Mesendoderm (in vitro differentiated cells): ENCODE measurements around the gene NPDC1.
A peak's percentile ranks its signal among the peaks of the same experiment; 100 is the strongest.

ENCODE experiments used
- DNase-seq: peaks from one replicate; pipeline ENCODE4 v3.0.0; 2013
- H2AK5ac ChIP-seq: 2 replicates; pipeline ENCODE4 v1.6.1; 2013; ENCODE audit warnings: low read length, inconsistent platforms
- H2BK120ac ChIP-seq: 2 replicates; pipeline ENCODE4 v1.6.1; 2013; ENCODE audit warnings: low read depth, mild to moderate bottlenecking, low read length, moderate library complexity, mixed read lengths
- H2BK15ac ChIP-seq: replicated peaks from 2 replicates; pipeline ENCODE4 v1.6.1; 2013; ENCODE audit warnings: low read depth, mild to moderate bottlenecking, moderate library complexity
- H2BK5ac ChIP-seq: 2 replicates; pipeline ENCODE4 v1.6.1; 2013; ENCODE audit warnings: low read length, inconsistent platforms
- H3K18ac ChIP-seq: 2 replicates; pipeline ENCODE4 v1.6.1; 2013; ENCODE audit warnings: mild to moderate bottlenecking, low read length, mixed read lengths
- H3K23ac ChIP-seq: one replicate; pipeline ENCODE4 v1.6.1; 2013; ENCODE audit warnings: low read length
- H3K27ac ChIP-seq: 2 replicates; pipeline ENCODE4 v1.5.1; 2013; ENCODE audit warnings: low read depth, mild to moderate bottlenecking, inconsistent platforms, low read length, moderate library complexity
- H3K27me3 ChIP-seq: 2 replicates; pipeline ENCODE4 v1.6.1; 2013; ENCODE audit warnings: low read length, control low read depth, mild to moderate bottlenecking, inconsistent platforms; ENCODE audit not compliant: insufficient read depth, poor library complexity
- H3K36me3 ChIP-seq: 2 replicates; pipeline ENCODE4 v1.6.1; 2013; ENCODE audit warnings: low read length, inconsistent platforms; ENCODE audit not compliant: control insufficient read depth, insufficient read depth
- H3K4ac ChIP-seq: one replicate; pipeline ENCODE4 v1.6.1; 2013; ENCODE audit warnings: low read depth, mild to moderate bottlenecking, low read length, moderate library complexity
- H3K4me1 ChIP-seq: 2 replicates; pipeline ENCODE4 v1.6.1; 2013; ENCODE audit warnings: low read depth, low read length, inconsistent platforms; ENCODE audit not compliant: control insufficient read depth
- H3K4me2 ChIP-seq: 2 replicates; pipeline ENCODE4 v1.6.1; 2013; ENCODE audit warnings: low read length
- H3K4me3 ChIP-seq: 2 replicates; pipeline ENCODE4 v1.5.1; 2013; ENCODE audit warnings: mild to moderate bottlenecking, low read length
- H3K56ac ChIP-seq: one replicate; pipeline ENCODE4 v1.6.1; 2013; ENCODE audit warnings: low read length
- H3K79me1 ChIP-seq: 2 replicates; pipeline ENCODE4 v1.6.1; 2013; ENCODE audit warnings: low read length, inconsistent platforms
- H3K79me2 ChIP-seq: 2 replicates; pipeline ENCODE4 v1.6.1; 2013; ENCODE audit warnings: mild to moderate bottlenecking, low read length; ENCODE audit not compliant: control insufficient read depth, insufficient read depth
- H3K9ac ChIP-seq: 2 replicates; pipeline ENCODE4 v1.6.1; 2013; ENCODE audit warnings: low read length, inconsistent platforms
- H4K5ac ChIP-seq: one replicate; pipeline ENCODE4 v1.6.1; 2013; ENCODE audit warnings: low read length
- H4K8ac ChIP-seq: one replicate; pipeline ENCODE4 v1.6.1; 2013; ENCODE audit warnings: low read depth, mild to moderate bottlenecking, control low read depth, low read length, moderate library complexity
- WGBS: extraction: QIAGEN DNeasy Blood & Tissue Kit; methylation state at CpG from one replicate; pipeline ENCODE4 v1.1.7; 2013; ENCODE audit warnings: low lambda C conversion rate, missing lambda C conversion rate; ENCODE audit not compliant: insufficient coverage; ENCODE audit errors: extremely low coverage; 5-methylcytosine and 5-hydroxymethylcytosine counted together

NPDC1 gene

DNA sequence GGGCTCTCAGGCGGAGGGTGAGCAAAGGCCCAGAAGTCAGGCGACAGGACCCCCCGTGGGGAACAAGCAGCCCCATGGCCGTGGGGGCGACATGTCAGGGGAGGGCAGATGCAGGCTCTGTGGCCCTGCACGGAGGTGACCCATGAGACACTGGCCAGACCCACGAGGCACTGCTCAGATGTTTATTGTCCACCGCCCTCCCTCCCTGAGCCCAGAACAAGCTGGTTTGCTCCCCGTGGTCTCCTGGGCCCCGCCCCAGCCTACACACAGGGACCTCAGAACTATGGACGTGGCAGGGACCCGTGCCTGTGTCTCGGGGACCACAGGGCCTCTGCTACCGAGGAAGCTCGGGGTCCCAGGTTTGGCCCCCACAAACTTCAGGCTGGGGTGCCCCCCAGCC lies 16.0 kb downstream of the NPDC1 start:
- no peak overlapping the region for H3K18ac ChIP-seq
- H3K27me3 ChIP-seq, result no peaks in the 10 kb centered on the region
- H3K36me3 ChIP-seq, result no peaks in the 10 kb centered on the region
- no peak overlapping the region for H4K5ac ChIP-seq
- H3K23ac ChIP-seq, result no peak overlapping the region
- H3K79me2 ChIP-seq, result no peaks in the 10 kb centered on the region
- DNase-seq, result no peak
- H3K79me1 ChIP-seq, result no peaks in the 10 kb centered on the region
- H3K4me1 ChIP-seq, result no peaks in the 10 kb centered on the region
- H3K9ac ChIP-seq, result no peak overlapping the region
- H3K56ac ChIP-seq, result no peak overlapping the region
- no peak overlapping the region for H2BK120ac ChIP-seq
- H4K8ac ChIP-seq, result no peak overlapping the region
- H2AK5ac ChIP-seq, result no peak overlapping the region
- H2BK5ac ChIP-seq, result no peak overlapping the region
- WGBS, result no CpG with 5 or more reads among the region's 15 CpGs
- no peak overlapping the region for H2BK15ac ChIP-seq
- no peak overlapping the region for H3K4me3 ChIP-seq
- no peak overlapping the region for H3K27ac ChIP-seq
- no peak overlapping the region for H3K4ac ChIP-seq
- no peak overlapping the region for H3K4me2 ChIP-seq

DNA sequence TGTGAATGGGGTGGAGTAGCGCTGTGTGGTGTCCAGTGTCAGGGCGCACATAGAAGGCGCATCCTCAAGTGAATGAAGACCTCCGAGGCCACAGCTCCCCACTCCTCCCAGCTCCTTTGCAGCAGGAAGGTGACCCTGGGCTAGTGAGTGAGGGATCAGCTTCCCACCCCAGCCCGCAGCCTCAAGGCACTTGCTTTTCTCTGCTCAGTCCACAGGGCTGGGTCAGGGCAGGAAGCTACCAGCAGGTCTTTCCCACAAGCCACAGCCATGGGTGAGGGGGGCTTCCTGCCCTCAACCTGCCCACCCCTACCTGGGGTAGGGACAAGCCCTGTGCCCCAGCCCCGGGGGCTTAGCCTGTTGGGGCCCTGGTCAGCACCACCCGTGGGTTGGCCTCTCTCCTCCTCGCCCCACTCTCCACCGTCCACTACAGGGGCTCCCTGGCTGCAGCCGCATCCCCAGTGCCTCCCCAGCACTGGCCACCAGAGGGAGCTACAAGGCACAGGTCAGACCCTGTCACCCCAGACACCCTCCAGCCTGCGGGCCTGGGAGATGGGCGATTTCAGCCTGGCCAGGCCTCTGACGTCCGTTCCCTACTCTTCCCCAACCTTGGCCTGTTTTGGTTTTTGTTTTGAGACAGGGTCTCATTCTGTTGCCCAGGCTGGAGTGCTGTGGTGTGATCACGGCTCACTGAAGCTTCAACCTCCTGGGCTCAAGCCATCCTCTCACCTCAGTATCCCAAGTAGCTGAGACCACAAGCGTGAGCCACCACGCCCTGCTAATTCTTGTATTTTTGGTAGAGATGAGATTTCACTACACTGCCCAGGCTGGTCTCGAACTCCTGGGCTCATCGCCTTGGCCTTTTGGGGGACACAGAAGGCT lies 16.7 kb downstream of the NPDC1 start:
- Histone ChIP-seq H3K18ac (no peak overlapping the region), H3K9ac (no peak overlapping the region), H3K4me2 (no peak overlapping the region), H3K23ac (no peak overlapping the region), H3K4me3 (no peak overlapping the region), H2BK120ac (no peak overlapping the region), H3K79me1 (no peaks in the 10 kb centered on the region), H3K4me1 (no peaks in the 10 kb centered on the region), H2BK5ac (no peak overlapping the region), H3K27ac (no peak overlapping the region), H3K79me2 (no peaks in the 10 kb centered on the region), H4K8ac (no peak overlapping the region), H3K36me3 (no peaks in the 10 kb centered on the region), H3K4ac (no peak overlapping the region), H3K56ac (no peak overlapping the region), H4K5ac (no peak overlapping the region), H2BK15ac (no peak overlapping the region), H3K27me3 (no peaks in the 10 kb centered on the region), H2AK5ac (no peak overlapping the region)
- peak; percentile 67 for DNase-seq
- no CpG with 5 or more reads among the region's 19 CpGs for WGBS

DNA sequence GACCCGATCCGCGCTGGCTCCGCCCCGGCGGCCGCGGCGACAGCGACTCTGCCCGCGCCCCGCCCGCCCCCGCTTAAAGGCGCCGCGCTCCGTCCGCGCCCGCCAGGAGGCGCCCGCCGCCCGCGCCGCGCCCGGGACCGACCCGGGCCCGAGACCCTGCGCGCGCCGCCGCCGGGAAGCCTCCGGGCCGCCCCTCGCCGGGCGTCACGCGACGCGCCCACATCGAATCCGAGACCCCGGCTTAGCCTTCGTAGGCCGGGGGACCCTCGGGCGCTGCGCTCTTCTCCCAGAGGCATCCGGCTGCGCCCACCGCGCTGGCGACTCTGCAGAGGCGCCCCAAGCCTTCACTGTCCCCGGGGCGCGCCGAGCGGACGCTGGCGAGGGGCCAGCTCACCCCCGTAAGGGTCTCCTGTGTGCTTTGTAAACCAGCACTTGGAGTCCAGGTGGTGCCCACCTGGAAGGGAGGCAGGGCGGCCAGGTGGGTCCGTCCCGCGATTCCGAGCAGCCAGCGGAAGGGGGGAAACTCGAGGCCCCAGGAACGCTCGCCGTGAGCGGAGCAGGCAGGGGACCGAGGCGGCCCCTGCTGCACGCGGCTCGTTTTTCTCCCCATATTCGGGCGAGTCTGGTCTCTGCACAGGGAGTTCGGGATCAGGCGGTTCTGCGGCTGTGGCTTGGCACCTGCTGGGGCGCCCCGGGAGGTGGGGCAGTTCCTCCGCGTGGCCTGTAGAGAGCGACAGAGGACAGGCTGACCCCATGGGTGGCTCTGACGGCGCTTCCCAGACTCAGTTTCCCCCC lies 17.5 kb downstream of the NPDC1 start:
- Histone ChIP-seq H3K4me3 (no peak overlapping the region), H4K5ac (no peak overlapping the region), H3K36me3 (no peaks in the 10 kb centered on the region), H3K9ac (peak overlapping the region; percentile 24), H3K23ac (no peak overlapping the region), H2AK5ac (no peak overlapping the region), H3K18ac (no peak overlapping the region), H3K27ac (no peak overlapping the region), H3K27me3 (no peaks in the 10 kb centered on the region), H3K4ac (no peak overlapping the region), H3K56ac (no peak overlapping the region), H4K8ac (no peak overlapping the region), H2BK15ac (no peak overlapping the region), H2BK5ac (no peak overlapping the region), H2BK120ac (no peak overlapping the region), H3K79me1 (no peaks in the 10 kb centered on the region), H3K4me1 (no peaks in the 10 kb centered on the region), H3K79me2 (no peaks in the 10 kb centered on the region), H3K4me2 (peak overlapping the region; percentile 38)
- peak; percentile 34 for DNase-seq
- WGBS, result no CpG with 5 or more reads among the region's 98 CpGs

DNA sequence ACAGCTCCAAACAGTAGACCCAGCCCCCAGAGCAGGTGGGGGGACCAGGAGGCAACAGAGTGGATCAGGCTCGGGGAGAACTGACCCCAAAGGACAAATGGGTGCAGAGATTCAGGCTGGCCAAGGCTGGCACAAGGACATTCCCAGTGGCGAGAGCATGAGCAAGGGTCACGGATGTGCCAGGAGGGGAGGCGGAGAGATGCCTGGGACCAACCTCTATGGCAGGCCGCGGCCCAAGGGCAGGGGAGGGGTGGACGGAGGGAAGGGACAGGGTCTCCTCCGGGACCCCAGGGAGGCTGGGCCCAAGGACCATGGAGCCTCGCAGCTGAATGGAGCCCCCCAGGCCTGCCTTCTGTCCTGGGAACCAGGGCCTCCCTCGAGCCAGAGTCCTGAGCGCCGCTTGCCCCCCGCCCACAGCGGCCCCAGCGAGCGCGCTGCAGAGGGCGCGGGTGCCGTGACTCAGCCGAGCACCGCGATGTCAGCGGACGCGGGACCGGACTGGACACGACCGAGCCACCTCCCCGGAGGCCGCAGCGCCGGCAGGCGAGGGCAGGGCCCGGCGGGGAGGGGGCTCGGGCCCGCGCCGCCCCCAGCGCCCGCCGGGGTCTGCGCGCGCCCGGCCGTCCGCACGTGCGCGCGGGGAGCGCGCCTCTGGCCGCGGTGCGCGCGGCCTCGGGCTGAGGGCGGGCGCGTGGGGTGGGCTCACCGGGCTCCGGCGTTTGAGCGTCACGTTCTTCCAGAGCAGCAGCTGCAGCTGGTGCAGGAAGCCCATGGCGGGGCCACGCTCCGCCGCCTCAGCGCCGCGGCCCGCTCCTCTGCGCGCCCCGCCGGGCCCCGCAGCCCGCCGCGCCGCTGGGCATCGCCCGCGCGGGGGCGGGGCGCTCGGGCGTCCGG lies 18.4 kb downstream of the NPDC1 start, which contains the start of gene ABCA2:
TSS of gene ABCA2 (minus strand) at position 869 of the 894 bp plus-strand sequence. CDS start at position 772, 97 bp downstream.
- no peak within 1 kb of the TSS for H3K23ac ChIP-seq
- no peak within 1 kb of the TSS for H2BK5ac ChIP-seq
- H3K27ac ChIP-seq, result no peak within 1 kb of the TSS
- no peak within 1 kb of the TSS for H2BK15ac ChIP-seq
- DNase-seq, result no peak
- no peak within 1 kb of the TSS for H3K4ac ChIP-seq
- H2BK120ac ChIP-seq, result no peak within 1 kb of the TSS
- H4K5ac ChIP-seq, result no peak within 1 kb of the TSS
- no peaks in the 10 kb centered on the region for H3K4me1 ChIP-seq
- H3K9ac ChIP-seq, result peak within 1 kb of the TSS; percentile 57
- H3K36me3 ChIP-seq, result no peaks in the 10 kb centered on the region
- no peaks in the 10 kb centered on the region for H3K79me1 ChIP-seq
- no peak within 1 kb of the TSS for H3K4me3 ChIP-seq
- H3K4me2 ChIP-seq, result peak within 1 kb of the TSS; percentile 54
- no CpG with 5 or more reads among the region's 95 CpGs for WGBS
- H3K56ac ChIP-seq, result peak within 1 kb of the TSS; percentile 74
- H3K27me3 ChIP-seq, result no peaks in the 10 kb centered on the region
- H4K8ac ChIP-seq, result no peak within 1 kb of the TSS
- no peaks in the 10 kb centered on the region for H3K79me2 ChIP-seq
- H3K18ac ChIP-seq, result no peak within 1 kb of the TSS
- no peak within 1 kb of the TSS for H2AK5ac ChIP-seq

DNA sequence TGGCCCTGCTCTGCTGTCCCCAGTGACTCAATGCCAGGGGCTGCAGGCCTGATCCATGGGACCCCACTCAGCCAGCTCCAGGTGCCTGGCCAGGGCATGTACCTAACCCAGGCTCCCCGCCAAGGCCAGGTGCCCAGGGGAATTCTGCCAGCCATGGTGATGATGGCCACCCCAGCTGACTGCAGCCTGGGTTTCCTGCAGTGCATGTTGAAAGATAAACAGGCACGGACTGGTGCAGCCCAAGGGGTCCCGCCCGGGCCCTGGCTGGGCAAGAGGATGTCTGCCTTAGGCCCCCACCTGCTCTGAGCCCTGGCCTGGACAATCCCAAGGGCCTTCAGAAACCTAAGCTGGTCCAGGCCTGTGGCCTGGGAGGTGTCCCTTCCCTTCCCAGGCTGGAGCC lies 19.1 kb downstream of the NPDC1 start:
- H3K4me1 ChIP-seq, result no peaks in the 10 kb centered on the region
- H3K79me1 ChIP-seq, result no peaks in the 10 kb centered on the region
- H3K4ac ChIP-seq, result no peak overlapping the region
- H2BK15ac ChIP-seq, result no peak overlapping the region
- H3K36me3 ChIP-seq, result no peaks in the 10 kb centered on the region
- H3K79me2 ChIP-seq, result no peaks in the 10 kb centered on the region
- H3K4me2 ChIP-seq, result no peak overlapping the region
- no peak for DNase-seq
- no peak overlapping the region for H3K56ac ChIP-seq
- WGBS, result no CpG with 5 or more reads among the region's 4 CpGs
- H3K23ac ChIP-seq, result no peak overlapping the region
- H3K9ac ChIP-seq, result no peak overlapping the region
- no peak overlapping the region for H3K18ac ChIP-seq
- no peak overlapping the region for H4K5ac ChIP-seq
- H2BK5ac ChIP-seq, result no peak overlapping the region
- no peak overlapping the region for H2AK5ac ChIP-seq
- H3K4me3 ChIP-seq, result no peak overlapping the region
- no peak overlapping the region for H2BK120ac ChIP-seq
- no peaks in the 10 kb centered on the region for H3K27me3 ChIP-seq
- no peak overlapping the region for H4K8ac ChIP-seq
- H3K27ac ChIP-seq, result no peak overlapping the region
